Coronary artery (tissue), 2 donors: Measurements from ENCODE around the gene SEZ6L.

Experiments used
- DNase-seq: peaks from one replicate; pipeline ENCODE4 v3.0.0-alpha.2; 2017; ENCODE audit warnings: low spot score
- H3K27ac ChIP-seq, 2 donors: fragments of 200-600 bp; sonication (generic); one replicate each; pipeline ENCODE4 v1.5.1; 2016 to 2019
- H3K4me3 ChIP-seq: fragments of 200-600 bp; sonication (generic); 2 replicates; pipeline ENCODE4 v1.5.1; 2016; ENCODE audit warnings: mild to moderate bottlenecking, moderate library complexity
- CTCF ChIP-seq: fragments of 200-600 bp; sonication (generic); IDR thresholded peaks from one replicate; pipeline ENCODE4 v1.5.1; 2019; ENCODE audit warnings: antibody characterized with exemption

SEZ6L gene

GRCh38 chr22:26333088-26333800 lies 164.0 kb downstream of the SEZ6L start:
- H3K27ac ChIP-seq = no peak overlapping the region
- no peak for TF ChIP-seq CTCF
- DNase-seq = no peak
- no peak overlapping the region for H3K4me3 ChIP-seq

- no peak for TF ChIP-seq CTCF
- Histone ChIP-seq H3K27ac (no peak overlapping the region), H3K4me3 (no peak overlapping the region)
- no peak for DNase-seq
Measured at GRCh38 chr22:26334232-26334631, 165.0 kb downstream of the SEZ6L start.

GRCh38 chr22:26336773-26337172 lies 167.5 kb downstream of the SEZ6L start:
- no peak for DNase-seq
- Histone ChIP-seq H3K4me3 (no peak overlapping the region), H3K27ac (no peak overlapping the region)
- TF ChIP-seq CTCF = no peak

- no peak overlapping the region for H3K4me3 ChIP-seq
- no peak overlapping the region for H3K27ac ChIP-seq
- DNase-seq = no peak
- no peak for TF ChIP-seq CTCF
Measured at GRCh38 chr22:26339755-26340154, 170.5 kb downstream of the SEZ6L start.

- no peak for DNase-seq
- no peak for TF ChIP-seq CTCF
- Histone ChIP-seq H3K4me3 (no peak overlapping the region), H3K27ac (no peak overlapping the region)
Measured at GRCh38 chr22:26342745-26343410, 173.6 kb downstream of the SEZ6L start.

- Histone ChIP-seq H3K27ac (no peak overlapping the region), H3K4me3 (no peak overlapping the region)
- TF ChIP-seq CTCF = no peak
- no peak for DNase-seq
Measured at GRCh38 chr22:26345496-26345895, 176.2 kb downstream of the SEZ6L start.
